Activated gamma-delta T cell (primary cell): ENCODE data around the gene SMARCD2.
"Not testable (repeated sequence)": the region's sequence is repeated elsewhere in the genome, so short reads cannot be mapped to it uniquely, and the experiment has no call there.

Experiments used
- DNase-seq: peaks from one replicate; lab custom pipeline; 2025; lab: John Stamatoyannopoulos, UW
- total RNA-seq, 2 donors: gene quantifications; one replicate each; lab custom pipeline; 2026; lab: John Stamatoyannopoulos, UW

SMARCD2 gene
- 159 to 165 reads per million in 2 donors for total RNA-seq

- DNase-seq = peak; percentile 98
These were observed at the start of gene SMARCD2 for GRCh38 chr17:63842540-63843386. TSS of gene SMARCD2 (minus strand) at chr17:63842685. CDS start at chr17:63842674, 11 bp downstream.

GRCh38 chr17:63889026-63889848 lies 46.8 kb upstream of the SMARCD2 start:
- DNase-seq = not testable (repeated sequence)

- DNase-seq = not testable (repeated sequence)
These were observed 42.6 kb upstream of the SMARCD2 start for GRCh38 chr17:63885119-63885518.

GRCh38 chr17:63882626-63883126 lies 40.2 kb upstream of the SMARCD2 start:
- not testable (repeated sequence) for DNase-seq

GRCh38 chr17:63881935-63882601 lies 39.6 kb upstream of the SMARCD2 start, which contains the start of gene GH2:
TSS of gene GH2 (minus strand) at chr17:63881944. CDS start at chr17:63881801, 143 bp downstream.
- no peak for DNase-seq

- not testable (repeated sequence) for DNase-seq
These were observed 38.9 kb upstream of the SMARCD2 start for GRCh38 chr17:63881337-63881736.

- no peak for DNase-seq
These were observed 38.2 kb upstream of the SMARCD2 start for GRCh38 chr17:63880706-63881105.

GRCh38 chr17:63878413-63878812 lies 35.9 kb upstream of the SMARCD2 start:
- DNase-seq = not testable (repeated sequence)

GRCh38 chr17:63874693-63875092 lies 32.2 kb upstream of the SMARCD2 start:
- DNase-seq = not testable (repeated sequence)

GRCh38 chr17:63874061-63874626 lies 31.7 kb upstream of the SMARCD2 start:
- not testable (repeated sequence) for DNase-seq

GRCh38 chr17:63873577-63873976 lies 31.1 kb upstream of the SMARCD2 start, which contains the start of gene CSH2:
TSS of gene CSH2 (minus strand) at chr17:63873677. CDS start at chr17:63873614, 63 bp downstream.
- not testable (repeated sequence) for DNase-seq

- DNase-seq = not testable (repeated sequence)
These were observed 29.3 kb upstream of the SMARCD2 start for GRCh38 chr17:63871646-63872365.

GRCh38 chr17:63870292-63870665 lies 27.8 kb upstream of the SMARCD2 start:
- DNase-seq = not testable (repeated sequence)

GRCh38 chr17:63869491-63870291 lies 27.2 kb upstream of the SMARCD2 start:
- not testable (repeated sequence) for DNase-seq

- not testable (repeated sequence) for DNase-seq
These were observed 24.1 kb upstream of the SMARCD2 start for GRCh38 chr17:63866625-63867024.

- no peak for DNase-seq
These were observed 16.8 kb upstream of the SMARCD2 start for GRCh38 chr17:63859257-63859656.

GRCh38 chr17:63856425-63856824 lies 13.9 kb upstream of the SMARCD2 start:
- DNase-seq = not testable (repeated sequence)

GRCh38 chr17:63855185-63855584 lies 12.7 kb upstream of the SMARCD2 start:
- DNase-seq = no peak

- DNase-seq = no peak
These were observed 12.2 kb upstream of the SMARCD2 start for GRCh38 chr17:63854709-63855108.

GRCh38 chr17:63853260-63853659 lies 10.8 kb upstream of the SMARCD2 start:
- no peak for DNase-seq
